SK-N-SH (cell line): Measurements from ENCODE around the gene FMN1. TPM values are rescaled to one million over a fixed set of nuclear protein-coding genes. Genes with fewer than 3 reads are reported as not detected.

Experiments
- CTCF ChIA-PET: fragments of 300-600, 350-600 bp; formaldehyde crosslinking; extraction: SDS; loops from one replicate; lab custom pipeline; 2021; lab: Yijun Ruan, JAX
- POLR2A ChIA-PET: fragments of 350-600 bp; sonication (Branson Sonifier 250); formaldehyde crosslinking; extraction: SDS; loops from one replicate; lab custom pipeline; 2020; ENCODE audit warnings: antibody characterized with exemption, inconsistent platforms; lab: Yijun Ruan, JAX
- DNase-seq: peaks from one replicate; pipeline ENCODE4 v3.0.0; 2012
- H2AFZ ChIP-seq: fragments of 200-600 bp; sonication (generic); 2 replicates; pipeline ENCODE4 v1.8.1; 2016; ENCODE audit warnings: antibody characterized with exemption, mild to moderate bottlenecking, low read depth
- H3F3A ChIP-seq: fragments of 200-600 bp; sonication (generic); replicated peaks from 2 replicates; pipeline ENCODE3; 2016; ENCODE audit warnings: antibody characterized with exemption, mild to moderate bottlenecking; ENCODE audit not compliant: insufficient read depth
- H3K27ac ChIP-seq, 2 experiments: fragments of 200-500 bp in 1 of 2; fragments of 200-600 bp in 1 of 2; sonication (Bioruptor generic) in 1 of 2; sonication (generic), shearing (Covaris generic) in 1 of 2; 2 replicates each; pipeline versions ENCODE4 v1.5.1 to v1.6.1; 2014 to 2016; ENCODE audit warnings: low read depth in 2 of 2, inconsistent platforms in 1 of 2, low read length in 1 of 2, mild to moderate bottlenecking in 1 of 2, mixed read lengths in 1 of 2
- H3K27me3 ChIP-seq: fragments of 200-600 bp; sonication (generic), shearing (Covaris generic); 2 replicates; pipeline ENCODE4 v1.6.1; 2016; ENCODE audit warnings: mixed run types; ENCODE audit not compliant: insufficient read depth
- H3K36me3 ChIP-seq, 2 experiments: fragments of 200-500 bp in 1 of 2; fragments of 200-600 bp in 1 of 2; sonication (Bioruptor generic) in 1 of 2; sonication (generic) in 1 of 2; replicated peaks in 1 of 2; 2 replicates each; pipeline versions ENCODE3 to v1.5.1; 2014 to 2016; ENCODE audit warnings: low read length in 1 of 2, mild to moderate bottlenecking in 1 of 2; ENCODE audit not compliant: insufficient read depth in 2 of 2, control insufficient read depth in 1 of 2
- H3K4me1 ChIP-seq, 2 experiments: fragments of 200-500 bp in 1 of 2; fragments of 200-600 bp in 1 of 2; sonication (Bioruptor generic) in 1 of 2; sonication (generic), shearing (Covaris generic) in 1 of 2; 2 replicates each; pipeline versions ENCODE4 v1.5.1 to v1.6.1; 2014 to 2016; ENCODE audit warnings: low read depth in 1 of 2, low read length in 1 of 2, mixed run types in 1 of 2; ENCODE audit not compliant: insufficient read depth in 2 of 2, control insufficient read depth in 1 of 2
- H3K4me2 ChIP-seq: fragments of 200-600 bp; sonication (generic), shearing (Covaris generic); 2 replicates; pipeline ENCODE4 v1.6.1; 2017; ENCODE audit warnings: mixed run types
- H3K4me3 ChIP-seq, 2 experiments: fragments of 200-500 bp in 1 of 2; fragments of 200-600 bp in 1 of 2; sonication (Bioruptor generic) in 1 of 2; sonication (generic), shearing (Covaris generic) in 1 of 2; 2 replicates each; pipeline versions ENCODE4 v1.5.1 to v1.8.1; 2014 to 2016; ENCODE audit warnings: low read depth in 2 of 2, inconsistent platforms in 1 of 2, low read length in 1 of 2, mild to moderate bottlenecking in 1 of 2, mixed read lengths in 1 of 2, moderate library complexity in 1 of 2
- H3K79me2 ChIP-seq: fragments of 200-600 bp; sonication (generic); 2 replicates; pipeline ENCODE4 v1.8.1; 2017; ENCODE audit warnings: mild to moderate bottlenecking; ENCODE audit not compliant: insufficient read depth
- H3K9ac ChIP-seq: fragments of 200-600 bp; sonication (generic); 2 replicates; pipeline ENCODE4 v1.6.1; 2017; ENCODE audit warnings: mixed run types
- H3K9me2 ChIP-seq: fragments of 200-600 bp; sonication (generic); 2 replicates; pipeline ENCODE4 v1.6.1; 2017; ENCODE audit warnings: mixed run types
- H3K9me3 ChIP-seq: fragments of 200-600 bp; sonication (generic); 2 replicates; pipeline ENCODE4 v1.6.1; 2017; ENCODE audit warnings: mixed run types, mild to moderate bottlenecking, moderate library complexity
- H4K20me1 ChIP-seq: fragments of 200-600 bp; sonication (generic); 2 replicates; pipeline ENCODE4 v1.6.1; 2017; ENCODE audit warnings: mild to moderate bottlenecking, mixed run types; ENCODE audit not compliant: insufficient read depth
- CHD2 ChIP-seq: fragments of 150-350 bp; IDR thresholded peaks from 2 replicates; pipeline ENCODE4 v1.6.1; 2018; ENCODE audit warnings: low read length; ENCODE audit not compliant: partially characterized antibody
- ELF1 ChIP-seq: IDR thresholded peaks from 2 replicates; pipeline ENCODE4 v1.4.0; 2012
- FOSL2 ChIP-seq: IDR thresholded peaks from 2 replicates; pipeline ENCODE4 v1.4.0; 2012; ENCODE audit warnings: low read depth, mild to moderate bottlenecking, moderate library complexity, borderline replicate concordance
- FOXJ3 ChIP-seq: sonication (generic); formaldehyde crosslinking; IDR thresholded peaks from 2 replicates; pipeline ENCODE4 v1.5.1; 2020; ENCODE audit warnings: mild to moderate bottlenecking, missing genetic modification reagents
- FOXM1 ChIP-seq: IDR thresholded peaks from 2 replicates; pipeline ENCODE4 v1.4.0; 2012; ENCODE audit warnings: low read depth, mild to moderate bottlenecking
- POLR2AphosphoS5 ChIP-seq: IDR thresholded peaks from 2 replicates; pipeline ENCODE4 v1.6.1; 2012; ENCODE audit warnings: low read depth, low read length
- SIN3A ChIP-seq: IDR thresholded peaks from 2 replicates; pipeline ENCODE4 v1.6.1; 2012; ENCODE audit warnings: low read depth, mild to moderate bottlenecking, low read length, moderate library complexity, borderline replicate concordance
- TCF12 ChIP-seq: IDR thresholded peaks from 2 replicates; pipeline ENCODE4 v1.4.0; 2012
- TEAD4 ChIP-seq: IDR thresholded peaks from 2 replicates; pipeline ENCODE4 v1.4.0; 2012; ENCODE audit warnings: mild to moderate bottlenecking, borderline replicate concordance; ENCODE audit not compliant: insufficient read depth
- WGBS: methylation state at CpG from one replicate; pipeline ENCODE4 v1.1.6; 2017; ENCODE audit warnings: low lambda C conversion rate; 5-methylcytosine and 5-hydroxymethylcytosine counted together
- polyA plus RNA-seq, 3 experiments: library from polyadenylated mRNA; depleted of rRNA; stranded (reverse); fragments of >200 nt; gene quantifications; 2 replicates each; pipeline ENCODE4 v1.2.3, GENCODE V29; 2012
- TF ChIP-seq, protein P1 (sequence below): IDR thresholded peaks from 2 replicates; pipeline ENCODE4; 2012
- TF ChIP-seq, protein P2 (sequence below): IDR thresholded peaks from 2 replicates; pipeline ENCODE4 v1.4.0; 2012; ENCODE audit warnings: low read depth, borderline replicate concordance
- TF ChIP-seq, protein P3 (sequence below): IDR thresholded peaks from 2 replicates; pipeline ENCODE4 v1.4.0; 2012; ENCODE audit warnings: low read depth, borderline replicate concordance
- TF ChIP-seq, protein P4 (sequence below): IDR thresholded peaks from 2 replicates; pipeline ENCODE4 v1.6.1; 2012; ENCODE audit warnings: mild to moderate bottlenecking, low read depth, low read length, moderate library complexity

FMN1 gene
- polyA plus RNA-seq, 1 of the 3 experiments (the other 2 are of a cell fraction), result 9.1 TPM

DNA sequence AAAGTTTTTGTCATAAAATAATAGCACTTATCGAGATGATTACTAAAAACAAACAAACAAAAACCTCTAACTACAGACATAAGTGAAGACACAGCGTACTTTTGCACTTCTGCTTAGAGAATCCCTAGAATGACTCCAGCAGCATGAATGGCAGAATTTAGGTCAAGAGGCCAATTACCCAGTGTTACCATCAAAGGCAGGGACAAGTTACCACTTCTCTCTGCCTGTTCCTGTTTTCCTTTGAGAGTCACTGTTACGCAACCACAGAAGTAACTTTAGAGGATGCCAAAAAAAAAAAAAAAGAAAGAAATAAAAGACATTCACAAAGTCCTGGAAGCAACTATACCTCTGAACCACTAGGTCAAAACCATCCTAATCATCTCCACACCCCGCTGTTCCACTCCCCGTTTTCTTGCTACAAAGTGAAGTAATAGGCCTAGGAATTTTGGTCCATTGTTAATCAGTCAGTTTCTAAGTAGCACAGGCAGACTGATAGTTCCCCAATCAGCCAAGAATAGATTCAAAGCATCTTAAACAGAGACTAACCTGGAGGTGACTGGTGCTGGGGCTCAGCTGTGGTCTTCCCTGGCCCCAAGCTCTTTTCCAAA lies 41.9 kb downstream of the FMN1 start:
- Histone ChIP-seq H3K9me3 (no peaks in the 10 kb centered on the region), H3K4me3 (peak overlapping the region; percentile 51 to 64; a peak in 3 of 4 replicates), H3K9ac (peak overlapping the region; percentile 88), H3K79me2 (peaks cover 90% of the 10 kb centered on the region), H3K36me3 (peaks cover 0 to 8% of the 10 kb centered on the region in 2 experiments), H3K4me2 (peak overlapping the region; percentile 74), H3F3A (peaks cover 20% of the 10 kb centered on the region), H3K9me2 (no peaks in the 10 kb centered on the region), H2AFZ (no peak overlapping the region), H3K4me1 (peaks cover 8 to 11% of the 10 kb centered on the region in 2 experiments; a peak in 3 of 4 replicates), H4K20me1 (no peaks in the 10 kb centered on the region; the same call in 1 of the 2 replicates), H3K27me3 (no peaks in the 10 kb centered on the region), H3K27ac (peak overlapping the region; percentile 65 to 99; a peak in 3 of 4 replicates)
- ChIA-PET CTCF (interaction anchor here (1.0 to 1.7 kb wide), 2 partner anchors 20 to 548 kb away, joined by 4 read pairs; no protein-coding TSS in a partner anchor), POLR2A (no interaction called here)
- 36% methylated on average over 5 of the region's 5 CpGs for WGBS
- no peak for TF ChIP-seq FOXJ3 (CRISPR knock-in tag)
- peak; percentile 64; the same call in 1 of the 2 replicates for TF ChIP-seq POLR2AphosphoS5
- 0 out of 2 replicates have a peak, but pooled peaks have one; percentile 20 for TF ChIP-seq TEAD4
- no peak for TF ChIP-seq TCF12
- TF ChIP-seq, protein P1, sequence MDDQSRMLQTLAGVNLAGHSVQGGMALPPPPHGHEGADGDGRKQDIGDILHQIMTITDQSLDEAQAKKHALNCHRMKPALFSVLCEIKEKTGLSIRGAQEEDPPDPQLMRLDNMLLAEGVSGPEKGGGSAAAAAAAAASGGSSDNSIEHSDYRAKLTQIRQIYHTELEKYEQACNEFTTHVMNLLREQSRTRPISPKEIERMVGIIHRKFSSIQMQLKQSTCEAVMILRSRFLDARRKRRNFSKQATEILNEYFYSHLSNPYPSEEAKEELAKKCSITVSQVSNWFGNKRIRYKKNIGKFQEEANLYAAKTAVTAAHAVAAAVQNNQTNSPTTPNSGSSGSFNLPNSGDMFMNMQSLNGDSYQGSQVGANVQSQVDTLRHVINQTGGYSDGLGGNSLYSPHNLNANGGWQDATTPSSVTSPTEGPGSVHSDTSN, result no peak
- TF ChIP-seq FOXM1, result no peak
- TF ChIP-seq, protein P2, sequence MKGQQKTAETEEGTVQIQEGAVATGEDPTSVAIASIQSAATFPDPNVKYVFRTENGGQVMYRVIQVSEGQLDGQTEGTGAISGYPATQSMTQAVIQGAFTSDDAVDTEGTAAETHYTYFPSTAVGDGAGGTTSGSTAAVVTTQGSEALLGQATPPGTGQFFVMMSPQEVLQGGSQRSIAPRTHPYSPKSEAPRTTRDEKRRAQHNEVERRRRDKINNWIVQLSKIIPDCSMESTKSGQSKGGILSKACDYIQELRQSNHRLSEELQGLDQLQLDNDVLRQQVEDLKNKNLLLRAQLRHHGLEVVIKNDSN, result no peak
- TF ChIP-seq ELF1, result no peak
- no peak for TF ChIP-seq CHD2
- TF ChIP-seq FOSL2, result no peak
- peak; percentile 32; the same call in 1 of the 2 replicates for TF ChIP-seq SIN3A
- TF ChIP-seq, protein P3, sequence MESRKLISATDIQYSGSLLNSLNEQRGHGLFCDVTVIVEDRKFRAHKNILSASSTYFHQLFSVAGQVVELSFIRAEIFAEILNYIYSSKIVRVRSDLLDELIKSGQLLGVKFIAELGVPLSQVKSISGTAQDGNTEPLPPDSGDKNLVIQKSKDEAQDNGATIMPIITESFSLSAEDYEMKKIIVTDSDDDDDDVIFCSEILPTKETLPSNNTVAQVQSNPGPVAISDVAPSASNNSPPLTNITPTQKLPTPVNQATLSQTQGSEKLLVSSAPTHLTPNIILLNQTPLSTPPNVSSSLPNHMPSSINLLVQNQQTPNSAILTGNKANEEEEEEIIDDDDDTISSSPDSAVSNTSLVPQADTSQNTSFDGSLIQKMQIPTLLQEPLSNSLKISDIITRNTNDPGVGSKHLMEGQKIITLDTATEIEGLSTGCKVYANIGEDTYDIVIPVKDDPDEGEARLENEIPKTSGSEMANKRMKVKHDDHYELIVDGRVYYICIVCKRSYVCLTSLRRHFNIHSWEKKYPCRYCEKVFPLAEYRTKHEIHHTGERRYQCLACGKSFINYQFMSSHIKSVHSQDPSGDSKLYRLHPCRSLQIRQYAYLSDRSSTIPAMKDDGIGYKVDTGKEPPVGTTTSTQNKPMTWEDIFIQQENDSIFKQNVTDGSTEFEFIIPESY, result 0 out of 2 replicates have a peak, but pooled peaks have one; percentile 25
- TF ChIP-seq, protein P4, sequence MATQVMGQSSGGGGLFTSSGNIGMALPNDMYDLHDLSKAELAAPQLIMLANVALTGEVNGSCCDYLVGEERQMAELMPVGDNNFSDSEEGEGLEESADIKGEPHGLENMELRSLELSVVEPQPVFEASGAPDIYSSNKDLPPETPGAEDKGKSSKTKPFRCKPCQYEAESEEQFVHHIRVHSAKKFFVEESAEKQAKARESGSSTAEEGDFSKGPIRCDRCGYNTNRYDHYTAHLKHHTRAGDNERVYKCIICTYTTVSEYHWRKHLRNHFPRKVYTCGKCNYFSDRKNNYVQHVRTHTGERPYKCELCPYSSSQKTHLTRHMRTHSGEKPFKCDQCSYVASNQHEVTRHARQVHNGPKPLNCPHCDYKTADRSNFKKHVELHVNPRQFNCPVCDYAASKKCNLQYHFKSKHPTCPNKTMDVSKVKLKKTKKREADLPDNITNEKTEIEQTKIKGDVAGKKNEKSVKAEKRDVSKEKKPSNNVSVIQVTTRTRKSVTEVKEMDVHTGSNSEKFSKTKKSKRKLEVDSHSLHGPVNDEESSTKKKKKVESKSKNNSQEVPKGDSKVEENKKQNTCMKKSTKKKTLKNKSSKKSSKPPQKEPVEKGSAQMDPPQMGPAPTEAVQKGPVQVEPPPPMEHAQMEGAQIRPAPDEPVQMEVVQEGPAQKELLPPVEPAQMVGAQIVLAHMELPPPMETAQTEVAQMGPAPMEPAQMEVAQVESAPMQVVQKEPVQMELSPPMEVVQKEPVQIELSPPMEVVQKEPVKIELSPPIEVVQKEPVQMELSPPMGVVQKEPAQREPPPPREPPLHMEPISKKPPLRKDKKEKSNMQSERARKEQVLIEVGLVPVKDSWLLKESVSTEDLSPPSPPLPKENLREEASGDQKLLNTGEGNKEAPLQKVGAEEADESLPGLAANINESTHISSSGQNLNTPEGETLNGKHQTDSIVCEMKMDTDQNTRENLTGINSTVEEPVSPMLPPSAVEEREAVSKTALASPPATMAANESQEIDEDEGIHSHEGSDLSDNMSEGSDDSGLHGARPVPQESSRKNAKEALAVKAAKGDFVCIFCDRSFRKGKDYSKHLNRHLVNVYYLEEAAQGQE, result 0 out of 2 replicates have a peak, but pooled peaks have one; percentile 7
- DNase-seq, result no peak
